OCI-LY1 (cell line): Measurements from ENCODE around the gene SCYGR3.

ENCODE experiments used
- H2AFZ ChIP-seq: fragments of 200-600 bp; sonication (generic), shearing (Covaris generic); 2 replicates; pipeline ENCODE4 v1.6.0; 2014; ENCODE audit warnings: antibody characterized with exemption, mild to moderate bottlenecking, low read length
- H3F3A ChIP-seq: fragments of 200-600 bp; sonication (generic), shearing (Covaris generic); 2 replicates; pipeline ENCODE4 v1.6.0; 2014; ENCODE audit warnings: mild to moderate bottlenecking, antibody characterized with exemption, low read length, moderate library complexity; ENCODE audit not compliant: insufficient read depth
- H3K27ac ChIP-seq: fragments of 200-600 bp; sonication (generic); 2 replicates; pipeline ENCODE4 v1.5.1; 2014; ENCODE audit warnings: low read length, mixed run types, mild to moderate bottlenecking, low read depth; ENCODE audit not compliant: poor library complexity, severe bottlenecking
- H3K27me3 ChIP-seq: fragments of 200-600 bp; sonication (generic); 2 replicates; pipeline ENCODE4 v1.6.0; 2014; ENCODE audit warnings: antibody characterized with exemption, mild to moderate bottlenecking, low read length, moderate library complexity; ENCODE audit not compliant: insufficient read depth
- H3K36me3 ChIP-seq: fragments of 200-600 bp; sonication (generic); 2 replicates; pipeline ENCODE4 v1.6.1; 2014; ENCODE audit warnings: mild to moderate bottlenecking, antibody characterized with exemption, low read length, moderate library complexity, mixed read lengths; ENCODE audit not compliant: insufficient read depth
- H3K4me1 ChIP-seq: fragments of 200-600 bp; sonication (generic); 2 replicates; pipeline ENCODE4 v1.5.1; 2014; ENCODE audit warnings: mild to moderate bottlenecking, low read length, moderate library complexity; ENCODE audit not compliant: insufficient read depth, severe bottlenecking
- H3K4me2 ChIP-seq: fragments of 200-600 bp; sonication (generic), shearing (Covaris generic); 2 replicates; pipeline ENCODE4 v1.6.1; 2014; ENCODE audit warnings: low read length
- H3K4me3 ChIP-seq: fragments of 200-600 bp; sonication (generic); 2 replicates; pipeline ENCODE4 v1.5.1; 2014; ENCODE audit warnings: low read length, low read depth, mild to moderate bottlenecking, mixed read lengths; ENCODE audit not compliant: poor library complexity, severe bottlenecking
- H3K79me2 ChIP-seq: fragments of 200-600 bp; shearing (Covaris generic); 2 replicates; pipeline ENCODE4 v1.6.1; 2016; ENCODE audit warnings: mixed run types, low read length, mixed read lengths; ENCODE audit not compliant: insufficient read depth
- H3K9ac ChIP-seq: fragments of 200-600 bp; sonication (generic), shearing (Covaris generic); 2 replicates; pipeline ENCODE4 v1.6.1; 2014; ENCODE audit warnings: mild to moderate bottlenecking, low read length, mixed read lengths
- H3K9me2 ChIP-seq: fragments of 200-600 bp; sonication (generic), shearing (Covaris generic); 2 replicates; pipeline ENCODE4 v1.6.1; 2014; ENCODE audit warnings: low read depth, mild to moderate bottlenecking, low read length, mixed read lengths
- H3K9me3 ChIP-seq: fragments of 200-600 bp; shearing (Covaris generic); 2 replicates; pipeline ENCODE4 v1.6.1; 2014; ENCODE audit warnings: low read length, mixed read lengths
- H4K20me1 ChIP-seq: fragments of 200-600 bp; sonication (generic), shearing (Covaris generic); 2 replicates; pipeline ENCODE4 v1.6.0; 2016; ENCODE audit warnings: mild to moderate bottlenecking, low read length; ENCODE audit not compliant: insufficient read depth
- EZH2 ChIP-seq: fragments of 200-600 bp; sonication (generic), shearing (Covaris generic); IDR thresholded peaks from 2 replicates; pipeline ENCODE4 v1.8.0; 2017; ENCODE audit warnings: borderline replicate concordance, mixed run types, mild to moderate bottlenecking, antibody characterized with exemption, low read length, moderate library complexity, mixed read lengths
- TF ChIP-seq, protein P1 (sequence below): fragments of 200-600 bp; sonication (generic), shearing (Covaris generic); IDR thresholded peaks from 2 replicates; pipeline ENCODE4 v1.5.1; 2017; ENCODE audit warnings: mild to moderate bottlenecking, antibody characterized with exemption, low read length, moderate library complexity, mixed read lengths

The SCYGR3 gene

DNA sequence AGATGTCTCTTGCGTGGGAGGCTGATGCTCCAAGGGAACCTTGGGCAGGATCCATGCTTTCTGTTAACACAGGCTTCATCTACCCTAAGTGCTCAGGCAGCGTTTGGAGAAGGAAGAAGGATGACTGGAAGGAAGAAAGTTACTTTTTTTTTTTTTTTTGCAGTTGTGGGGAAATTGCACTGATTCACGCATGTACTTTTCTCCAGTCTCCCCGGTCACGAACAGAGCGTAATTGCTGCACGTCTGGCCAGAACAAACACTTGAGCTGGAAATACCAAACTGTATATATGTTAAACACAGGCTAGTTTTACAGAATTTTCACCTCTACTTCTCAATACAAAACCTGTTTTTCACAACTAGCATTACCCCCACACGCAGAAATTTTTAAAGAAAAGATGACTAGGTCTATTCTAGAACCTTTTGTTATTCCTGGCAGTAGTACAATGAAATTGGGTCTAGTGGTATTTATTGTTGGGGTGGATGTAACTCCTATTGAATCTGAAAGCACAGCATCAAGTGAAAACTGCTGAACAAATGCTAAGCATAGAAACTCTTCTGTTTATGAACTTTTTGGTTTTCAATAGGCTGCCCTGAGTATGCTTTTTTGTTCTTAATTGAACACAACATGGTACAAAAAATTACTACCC is 42.7 kb upstream of the SCYGR3 start:
- no peak overlapping the region for H3K4me2 ChIP-seq
- no peaks in the 10 kb centered on the region for H3K9me2 ChIP-seq

DNA sequence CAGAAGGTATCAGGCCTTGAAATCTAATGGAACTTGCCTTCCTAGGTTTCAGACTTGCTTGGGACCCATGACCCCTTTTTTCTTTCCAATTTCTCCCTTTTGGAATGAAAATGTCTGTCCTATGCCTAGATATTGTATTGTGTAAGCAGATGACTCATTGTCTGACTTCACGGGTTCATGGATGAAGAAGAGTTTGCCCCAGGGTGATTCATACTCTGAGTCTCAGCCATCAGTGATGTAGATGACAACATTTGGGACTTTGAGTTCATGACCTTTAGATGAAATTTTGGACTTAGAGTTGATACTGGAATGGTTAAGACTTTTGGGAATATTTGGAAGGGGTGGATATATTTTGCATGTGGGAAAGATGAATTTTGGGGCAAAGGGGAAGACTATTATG is 40.8 kb upstream of the SCYGR3 start:
- Histone ChIP-seq H3K9me3 (no peaks in the 10 kb centered on the region), H3K9me2 (no peaks in the 10 kb centered on the region), H3F3A (no peaks in the 10 kb centered on the region), H3K9ac (no peak overlapping the region), H3K4me3 (no peak overlapping the region), H3K36me3 (no peaks in the 10 kb centered on the region), H3K4me1 (no peaks in the 10 kb centered on the region), H3K27ac (no peak overlapping the region), H2AFZ (no peak overlapping the region), H3K4me2 (no peak overlapping the region), H3K27me3 (peaks cover 5% of the 10 kb centered on the region; the same call in 1 of the 2 replicates), H3K79me2 (no peaks in the 10 kb centered on the region), H4K20me1 (no peaks in the 10 kb centered on the region)
- TF ChIP-seq, protein P1, sequence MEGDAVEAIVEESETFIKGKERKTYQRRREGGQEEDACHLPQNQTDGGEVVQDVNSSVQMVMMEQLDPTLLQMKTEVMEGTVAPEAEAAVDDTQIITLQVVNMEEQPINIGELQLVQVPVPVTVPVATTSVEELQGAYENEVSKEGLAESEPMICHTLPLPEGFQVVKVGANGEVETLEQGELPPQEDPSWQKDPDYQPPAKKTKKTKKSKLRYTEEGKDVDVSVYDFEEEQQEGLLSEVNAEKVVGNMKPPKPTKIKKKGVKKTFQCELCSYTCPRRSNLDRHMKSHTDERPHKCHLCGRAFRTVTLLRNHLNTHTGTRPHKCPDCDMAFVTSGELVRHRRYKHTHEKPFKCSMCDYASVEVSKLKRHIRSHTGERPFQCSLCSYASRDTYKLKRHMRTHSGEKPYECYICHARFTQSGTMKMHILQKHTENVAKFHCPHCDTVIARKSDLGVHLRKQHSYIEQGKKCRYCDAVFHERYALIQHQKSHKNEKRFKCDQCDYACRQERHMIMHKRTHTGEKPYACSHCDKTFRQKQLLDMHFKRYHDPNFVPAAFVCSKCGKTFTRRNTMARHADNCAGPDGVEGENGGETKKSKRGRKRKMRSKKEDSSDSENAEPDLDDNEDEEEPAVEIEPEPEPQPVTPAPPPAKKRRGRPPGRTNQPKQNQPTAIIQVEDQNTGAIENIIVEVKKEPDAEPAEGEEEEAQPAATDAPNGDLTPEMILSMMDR, result no peak
- TF ChIP-seq EZH2, result no peak

More for the DNA sequence above, 42.7 kb upstream of the SCYGR3 start:
- peaks cover 5% of the 10 kb centered on the region; the same call in 1 of the 2 replicates for H3K27me3 ChIP-seq
- H3K27ac ChIP-seq, result no peak overlapping the region
- H3K9ac ChIP-seq, result no peak overlapping the region
- H2AFZ ChIP-seq, result no peak overlapping the region
- H3K79me2 ChIP-seq, result no peaks in the 10 kb centered on the region
- H3K36me3 ChIP-seq, result no peaks in the 10 kb centered on the region
- H3K4me1 ChIP-seq, result no peaks in the 10 kb centered on the region
- H4K20me1 ChIP-seq, result no peaks in the 10 kb centered on the region
- H3F3A ChIP-seq, result no peaks in the 10 kb centered on the region
- no peaks in the 10 kb centered on the region for H3K9me3 ChIP-seq
- H3K4me3 ChIP-seq, result no peak overlapping the region
- TF ChIP-seq, protein P1, result no peak
- TF ChIP-seq EZH2, result no peak

DNA sequence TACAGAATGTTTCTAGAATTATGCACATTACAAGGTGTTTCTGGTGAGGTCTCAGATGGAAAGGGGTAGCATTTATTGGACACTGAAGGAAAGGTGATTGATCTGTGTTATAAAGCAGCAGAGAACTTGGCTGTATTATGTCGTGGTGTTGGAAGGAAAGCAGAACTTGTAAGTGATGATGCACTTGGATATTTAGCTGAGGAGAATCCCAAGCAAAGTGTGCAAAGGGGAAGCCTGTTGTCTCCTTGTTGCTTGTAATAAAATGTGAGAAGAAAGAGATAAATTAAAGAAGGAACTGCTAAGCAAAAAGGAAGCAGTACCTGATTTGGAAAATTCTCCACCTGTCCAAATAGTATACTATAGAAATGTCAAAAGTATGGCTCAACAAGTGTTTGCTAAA is 39.8 kb upstream of the SCYGR3 start:
- no peak overlapping the region for H3K4me2 ChIP-seq
- H3K27ac ChIP-seq, result no peak overlapping the region
- H3F3A ChIP-seq, result no peaks in the 10 kb centered on the region
- no peak overlapping the region for H3K4me3 ChIP-seq
- no peak overlapping the region for H2AFZ ChIP-seq
- no peak overlapping the region for H3K9ac ChIP-seq
- TF ChIP-seq, protein P1, result no peak
- no peak for TF ChIP-seq EZH2
- no peaks in the 10 kb centered on the region for H4K20me1 ChIP-seq
- H3K36me3 ChIP-seq, result no peaks in the 10 kb centered on the region
- no peaks in the 10 kb centered on the region for H3K4me1 ChIP-seq
- H3K9me2 ChIP-seq, result no peaks in the 10 kb centered on the region
- H3K79me2 ChIP-seq, result no peaks in the 10 kb centered on the region
- peaks cover 5% of the 10 kb centered on the region; the same call in 1 of the 2 replicates for H3K27me3 ChIP-seq
- no peaks in the 10 kb centered on the region for H3K9me3 ChIP-seq
